Kidney glomerular epithelial cell (primary cell): Measurements from ENCODE around the gene SPTSSB.

Experiments
- DNase-seq: peaks from one replicate; lab custom pipeline; 2025; lab: John Stamatoyannopoulos, UW

SPTSSB gene

DNA sequence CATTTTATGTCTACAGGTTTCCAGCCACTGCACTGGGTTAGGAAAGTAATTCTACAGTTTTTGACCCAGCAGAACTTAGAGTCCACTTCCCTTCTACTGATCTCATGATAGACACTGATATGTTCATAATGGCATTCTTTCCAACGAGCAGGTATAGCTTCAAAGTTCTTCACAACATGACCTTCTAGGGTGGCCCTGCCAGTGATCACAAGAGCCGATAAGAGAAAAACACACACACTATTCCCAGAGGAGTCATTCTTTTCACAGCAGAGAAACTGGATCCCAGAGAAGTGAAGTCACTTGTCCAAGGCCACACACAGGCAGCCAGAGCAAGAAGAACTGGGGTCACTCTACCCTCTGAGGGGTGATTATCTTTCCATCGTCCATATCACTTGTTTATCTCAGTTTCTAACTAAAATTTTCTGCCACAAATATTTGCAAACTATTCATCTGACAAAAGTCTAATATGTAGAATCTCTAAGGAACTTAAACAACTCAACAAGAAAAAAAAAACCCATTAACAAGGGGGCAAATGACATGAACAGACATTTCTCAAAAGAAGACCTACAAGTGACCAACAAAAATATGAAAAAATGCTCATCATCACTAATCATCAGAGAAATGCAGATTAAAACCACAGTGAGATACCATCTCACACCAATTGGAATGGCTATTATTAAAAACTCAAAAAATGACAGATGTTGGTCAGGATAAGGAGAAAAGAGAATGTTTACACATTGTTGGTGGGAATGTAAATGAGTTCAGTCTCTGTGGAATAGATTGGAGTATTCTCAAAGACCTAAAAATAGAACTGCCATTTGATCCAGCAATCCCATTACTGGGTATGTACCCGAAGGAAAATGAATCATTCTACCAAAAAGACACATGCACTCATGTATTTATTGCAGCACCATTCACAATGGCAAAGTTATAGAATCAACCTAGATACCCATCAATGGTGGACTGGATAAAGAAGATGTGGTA is 31.5 kb downstream of the SPTSSB start:
- no peak for DNase-seq

GRCh38 chr3:161337311-161337710 is 34.0 kb downstream of the SPTSSB start:
- DNase-seq = no peak

- DNase-seq = no peak
Observed at GRCh38 chr3:161336661-161337060, 34.7 kb downstream of the SPTSSB start.

- DNase-seq = no peak
Observed at GRCh38 chr3:161333696-161334095, 37.6 kb downstream of the SPTSSB start.

- DNase-seq = no peak
Observed at GRCh38 chr3:161332792-161333191, 38.5 kb downstream of the SPTSSB start.

DNA sequence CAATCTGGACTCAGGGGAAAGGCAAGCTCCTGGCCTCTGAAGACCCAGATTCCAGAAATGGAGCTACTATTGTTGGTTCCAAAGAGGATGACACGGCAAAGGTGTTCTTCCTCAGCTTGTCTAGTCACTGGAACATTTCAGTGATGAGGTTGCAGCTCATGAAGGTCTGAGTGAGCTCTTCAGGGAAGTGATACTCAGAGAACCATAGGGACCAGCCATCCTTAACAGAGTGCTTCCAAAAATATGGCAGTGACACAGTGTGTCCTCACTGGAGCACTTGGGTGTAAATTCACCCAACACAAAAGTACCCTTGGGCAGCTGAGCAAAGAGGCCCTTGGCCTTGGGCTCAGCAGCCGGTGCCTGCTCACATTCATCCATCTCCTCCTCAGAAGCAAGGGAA is 46.3 kb downstream of the SPTSSB start:
- no peak for DNase-seq

DNA sequence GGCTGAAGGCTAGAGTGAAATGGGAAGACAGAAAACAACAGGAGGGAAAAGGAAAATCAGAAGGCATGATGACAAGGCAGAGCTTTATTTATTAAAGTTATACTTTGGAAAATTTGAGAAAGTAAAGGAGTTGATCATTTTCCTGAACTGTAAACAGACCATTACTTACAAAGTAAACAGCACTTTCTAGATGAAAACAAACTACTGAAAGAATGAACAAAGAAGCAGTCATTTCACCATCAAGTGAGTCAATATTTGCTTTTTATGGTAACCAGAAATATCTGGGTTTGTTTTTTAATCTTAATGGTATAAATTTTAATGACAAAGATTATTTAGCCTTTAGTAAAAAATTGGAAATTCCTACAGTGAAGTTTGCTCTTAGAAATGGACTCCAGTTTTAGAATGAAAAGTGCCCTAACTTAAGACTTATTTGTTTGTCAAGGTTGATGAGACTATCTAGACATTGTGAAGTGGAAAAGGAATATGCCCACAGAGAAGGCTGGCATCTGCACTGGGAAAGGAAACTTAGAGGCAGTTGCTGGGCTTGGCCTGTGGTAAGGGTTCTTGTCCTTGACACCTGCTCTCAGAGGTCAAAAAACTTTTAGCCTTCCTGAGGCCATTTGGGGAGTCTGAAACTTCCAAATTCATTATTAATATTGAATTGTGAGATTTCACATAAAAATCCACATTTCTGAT is 47.2 kb downstream of the SPTSSB start:
- DNase-seq = no peak

DNA sequence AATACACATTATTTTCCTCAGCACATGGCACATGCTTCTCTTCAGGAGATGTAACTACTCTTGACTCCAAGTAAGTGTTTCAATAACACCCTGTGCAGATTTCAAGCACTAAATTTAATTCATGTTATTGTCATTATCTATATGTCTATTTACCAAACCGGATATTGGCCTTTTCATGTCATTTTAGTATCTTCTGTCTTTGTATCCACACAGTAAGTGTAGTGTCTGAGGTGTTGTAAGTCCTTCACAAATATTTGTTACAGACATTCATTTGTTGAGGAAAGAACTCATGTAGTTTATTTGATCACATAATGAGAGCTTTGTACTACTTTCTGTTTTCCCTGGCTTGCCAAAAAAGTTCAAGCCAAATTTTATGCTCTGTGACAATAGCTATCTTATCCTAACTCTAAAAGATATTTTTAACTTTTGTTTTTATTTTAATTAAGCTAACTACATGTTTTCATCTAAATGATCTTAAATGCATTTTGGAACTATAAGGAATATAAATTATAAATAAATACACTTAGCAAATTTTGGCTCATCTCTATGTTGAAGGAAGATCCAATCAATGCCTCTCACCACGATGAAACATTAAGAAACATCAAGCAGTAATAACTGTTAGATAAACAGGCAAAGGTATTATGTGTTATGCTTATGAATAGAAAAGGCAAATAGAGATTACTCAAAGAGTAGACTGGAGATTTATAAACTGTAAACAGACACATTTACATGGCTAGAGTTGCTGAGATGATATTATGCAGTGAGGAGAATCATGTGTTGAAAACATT is 48.3 kb downstream of the SPTSSB start:
- DNase-seq = no peak

DNA sequence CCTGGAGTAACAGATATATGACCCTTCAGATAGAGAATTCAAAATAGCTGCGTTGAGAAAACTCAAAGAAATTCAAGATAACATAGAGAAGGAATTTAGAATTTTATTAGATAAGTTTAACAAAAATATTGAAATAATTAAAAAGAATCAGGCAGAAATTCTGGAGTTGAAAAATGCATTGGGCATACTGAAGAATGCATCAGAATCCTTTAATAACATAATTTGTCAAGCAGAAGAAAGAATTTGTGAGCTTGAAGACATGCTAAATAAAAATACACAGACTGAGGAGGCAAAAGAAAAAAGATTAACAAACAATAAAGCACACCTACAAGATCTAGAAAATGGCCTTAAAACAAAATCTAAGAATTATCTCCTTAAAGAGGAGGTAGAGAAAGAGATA is 50.5 kb downstream of the SPTSSB start:
- DNase-seq = no peak

- no peak for DNase-seq
Observed at GRCh38 chr3:161319867-161320266, 51.5 kb downstream of the SPTSSB start.

- DNase-seq = no peak
Observed at GRCh38 chr3:161317077-161317476, 54.2 kb downstream of the SPTSSB start.

DNA sequence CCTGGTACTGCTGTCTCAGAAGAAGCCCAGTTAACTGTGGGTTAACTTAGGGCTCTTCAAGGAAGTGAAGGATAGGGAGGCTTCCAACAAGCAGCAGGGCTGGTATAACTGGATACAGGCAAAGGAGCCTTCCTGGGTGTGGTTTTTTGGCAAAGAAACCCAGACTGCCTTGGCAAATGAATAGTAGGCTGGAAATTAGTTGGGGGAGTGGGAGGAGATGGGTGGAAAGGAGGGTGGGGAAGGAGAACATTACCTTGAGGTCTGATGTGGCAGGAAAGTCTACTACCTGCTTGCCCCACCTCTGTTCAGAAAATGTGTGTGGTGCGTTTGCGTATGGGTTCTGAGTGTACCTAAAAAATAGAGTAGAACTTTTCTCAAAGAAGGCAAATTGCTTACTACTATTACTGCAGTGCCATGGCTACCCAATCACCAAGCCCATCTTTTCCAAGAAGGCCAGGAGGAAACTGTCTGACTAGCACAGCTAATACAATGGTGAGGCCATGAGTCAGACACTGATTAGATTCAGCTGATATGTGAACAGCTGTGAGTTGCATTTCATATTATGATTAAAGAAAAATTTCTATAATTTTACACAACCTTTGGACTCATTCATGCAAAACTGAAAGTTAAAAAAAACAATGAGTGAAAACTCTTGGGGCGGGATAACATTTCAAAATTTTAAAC is 55.2 kb downstream of the SPTSSB start:
- no peak for DNase-seq

- peak; percentile 38 for DNase-seq
Observed at GRCh38 chr3:161314836-161315395, 56.4 kb downstream of the SPTSSB start.

DNA sequence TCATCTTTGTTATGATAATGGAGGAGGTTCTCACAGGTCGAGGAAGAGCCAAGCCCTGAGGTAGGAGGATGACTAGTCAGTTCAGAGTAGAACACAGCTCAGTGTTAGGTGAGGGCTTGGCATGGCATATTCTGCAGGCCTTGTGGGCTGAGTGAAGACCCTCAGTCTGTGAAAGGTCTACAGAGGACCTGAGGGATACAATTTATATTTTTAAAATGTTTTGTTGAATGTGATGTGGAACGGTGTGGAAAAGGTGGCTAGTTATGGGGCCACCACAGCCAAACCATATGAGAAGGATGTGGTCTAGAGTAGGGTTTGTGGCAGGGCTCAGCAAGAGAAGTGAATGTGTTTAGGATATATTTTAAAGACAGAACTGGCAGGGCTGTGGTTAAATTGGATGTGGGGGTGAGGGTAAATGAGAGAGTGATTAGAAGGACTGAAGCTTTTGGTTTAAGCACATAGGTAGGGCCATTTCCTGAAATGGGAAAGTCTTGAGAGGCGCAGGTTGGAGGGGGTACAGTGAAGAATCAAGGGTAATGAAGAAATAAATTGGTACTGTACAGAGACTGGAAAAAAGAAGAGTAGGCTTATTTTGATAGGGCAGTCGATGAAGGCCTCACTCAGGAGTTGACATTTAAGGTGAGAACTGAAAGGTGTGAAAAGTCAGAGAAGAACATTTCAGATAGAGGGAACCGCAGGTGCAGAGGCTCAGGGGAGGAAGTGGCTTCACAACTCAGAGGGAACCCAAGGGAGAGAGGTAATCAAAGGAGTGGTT is 60.5 kb downstream of the SPTSSB start:
- DNase-seq = no peak

- DNase-seq = peak; percentile 7
Observed at GRCh38 chr3:161305095-161305991, 66.0 kb downstream of the SPTSSB start.

DNA sequence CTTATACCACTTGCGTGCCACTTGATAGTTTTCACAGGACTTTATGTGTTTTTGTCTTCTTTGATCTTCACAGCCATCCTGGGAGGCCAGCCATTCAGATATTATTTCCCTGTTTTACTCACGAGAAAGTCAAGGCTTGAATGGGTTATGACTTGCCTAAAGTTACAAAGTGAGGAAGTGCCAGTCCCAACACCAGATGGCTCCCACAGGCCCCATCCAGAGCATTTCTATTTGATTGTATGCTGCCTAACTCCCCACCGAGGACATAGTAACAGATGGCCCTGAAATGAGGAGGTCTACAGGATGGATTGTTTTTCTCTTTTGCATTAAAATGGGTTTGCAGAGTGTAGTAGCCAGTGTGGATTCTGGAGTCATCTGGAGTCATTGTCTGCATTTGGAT is 74.5 kb downstream of the SPTSSB start:
- no peak for DNase-seq

- peak; percentile 67 for DNase-seq
Observed at GRCh38 chr3:161295325-161295724, 76.0 kb downstream of the SPTSSB start.
